GM23338 (cell line): Measurements from ENCODE around the gene CAMTA1. TPM values are rescaled to one million over a fixed set of nuclear protein-coding genes. Genes with fewer than 3 reads are reported as not detected.

Experiments
- ATAC-seq: fragments of 200-7000 bp; cut with Tn5 transposase; 3 replicates; pipeline ENCODE4 v1.9.1; 2020
- DNase-seq: peaks from one replicate; pipeline ENCODE4 v3.0.0-alpha.2; 2015; ENCODE audit warnings: low spot score
- H2AFZ ChIP-seq: fragments of 200-600 bp; sonication (generic); 2 replicates; pipeline ENCODE4 v1.8.0; 2016; ENCODE audit warnings: antibody characterized with exemption, mild to moderate bottlenecking, moderate library complexity
- H3F3A ChIP-seq: fragments of 200-600 bp; sonication (generic); replicated peaks from 2 replicates; pipeline ENCODE4 v1.8.0; 2017; ENCODE audit warnings: antibody characterized with exemption, mixed run types, low read depth
- H3K27ac ChIP-seq: fragments of 200-600 bp; sonication (generic); 2 replicates; pipeline ENCODE4 v1.6.1; 2016; ENCODE audit warnings: low read depth
- H3K27me3 ChIP-seq: fragments of 200-600 bp; sonication (generic); 2 replicates; pipeline ENCODE4 v1.8.0; 2016; ENCODE audit warnings: mild to moderate bottlenecking, mixed run types, moderate library complexity; ENCODE audit not compliant: insufficient read depth
- H3K36me3 ChIP-seq: fragments of 200-600 bp; sonication (generic); 2 replicates; pipeline ENCODE4 v1.8.0; 2016; ENCODE audit warnings: mild to moderate bottlenecking; ENCODE audit not compliant: insufficient read depth
- H3K4me1 ChIP-seq: fragments of 200-600 bp; sonication (generic); 2 replicates; pipeline ENCODE4 v1.8.0; 2016; ENCODE audit warnings: mild to moderate bottlenecking, moderate library complexity; ENCODE audit not compliant: insufficient read depth
- H3K4me2 ChIP-seq: fragments of 200-600 bp; sonication (generic); 2 replicates; pipeline ENCODE4 v1.7.1; 2017; ENCODE audit warnings: mixed run types
- H3K4me3 ChIP-seq: fragments of 200-600 bp; sonication (generic); 2 replicates; pipeline ENCODE4 v1.6.1; 2016; ENCODE audit warnings: mixed run types
- H3K79me2 ChIP-seq: fragments of 200-600 bp; sonication (generic); replicated peaks from 2 replicates; pipeline ENCODE4 v1.8.0; 2017; ENCODE audit warnings: mild to moderate bottlenecking; ENCODE audit not compliant: insufficient read depth
- H3K9me2 ChIP-seq: fragments of 200-600 bp; sonication (generic); 2 replicates; pipeline ENCODE4 v1.8.0; 2017; ENCODE audit not compliant: insufficient read depth
- H4K20me1 ChIP-seq: fragments of 200-600 bp; sonication (generic); replicated peaks from 2 replicates; pipeline ENCODE4 v1.8.0; 2017; ENCODE audit warnings: mild to moderate bottlenecking; ENCODE audit not compliant: insufficient read depth
- H3K27ac Mint-ChIP-seq: 2 replicates; pipeline ENCODE4 v1.8.0; 2020; ENCODE audit warnings: inconsistent platforms, mild to moderate bottlenecking, moderate library complexity, mixed read lengths
- H3K27me3 Mint-ChIP-seq: 3 replicates; pipeline ENCODE4 v1.8.0; 2022; ENCODE audit warnings: low read depth, mild to moderate bottlenecking, moderate library complexity, mixed read lengths, inconsistent platforms; ENCODE audit not compliant: insufficient read depth, poor library complexity
- H3K36me3 Mint-ChIP-seq: 3 replicates; pipeline ENCODE4 v1.8.0; 2021; ENCODE audit warnings: low read depth, mild to moderate bottlenecking, inconsistent platforms, moderate library complexity, mixed read lengths
- H3K4me1 Mint-ChIP-seq: 3 replicates; pipeline ENCODE4 v1.8.0; 2020; ENCODE audit warnings: mild to moderate bottlenecking, inconsistent platforms, mixed read lengths
- H3K4me3 Mint-ChIP-seq: 3 replicates; pipeline ENCODE4 v1.8.0; 2021; ENCODE audit warnings: moderate library complexity, mild to moderate bottlenecking, inconsistent platforms, mixed read lengths
- H3K9me3 Mint-ChIP-seq: 3 replicates; pipeline ENCODE4 v1.8.0; 2020; ENCODE audit warnings: moderate library complexity, mild to moderate bottlenecking, inconsistent platforms, mixed read lengths
- CREB1 ChIP-seq: fragments of 250-450 bp; sonication (Bioruptor Pico); IDR thresholded peaks from 2 replicates; pipeline ENCODE4 v1.5.0; 2020; ENCODE audit warnings: low read depth, mild to moderate bottlenecking, moderate library complexity
- CTCF ChIP-seq, 2 experiments: fragments of 200-600 bp in 1 of 2; sonication (generic) in 1 of 2; conservative IDR thresholded peaks; 2 replicates each; pipeline versions ENCODE4 v1.5.1 to v1.6.1; 2016 to 2017; ENCODE audit warnings: antibody characterized with exemption in 2 of 2, low read depth in 2 of 2, mild to moderate bottlenecking in 2 of 2, moderate library complexity in 1 of 2
- ETS1 ChIP-seq: IDR thresholded peaks from 2 replicates; pipeline ENCODE4 v1.6.1; 2016; ENCODE audit warnings: antibody characterized with exemption
- EZH2 ChIP-seq: fragments of 200-600 bp; sonication (generic); IDR thresholded peaks from one replicate; pipeline ENCODE4 v1.8.0; 2017; ENCODE audit warnings: antibody characterized with exemption, mild to moderate bottlenecking, low read depth; ENCODE audit not compliant: unreplicated experiment
- EZH2phosphoT487 ChIP-seq: fragments of 200-600 bp; sonication (generic); IDR thresholded peaks from one replicate; pipeline ENCODE4 v1.8.1; 2018; ENCODE audit warnings: antibody characterized with exemption; ENCODE audit not compliant: unreplicated experiment
- JUNB ChIP-seq: IDR thresholded peaks from one replicate; pipeline ENCODE4 v1.6.1; 2016; ENCODE audit warnings: antibody characterized with exemption; ENCODE audit not compliant: unreplicated experiment
- POLR2AphosphoS5 ChIP-seq: IDR thresholded peaks from 2 replicates; pipeline ENCODE4 v1.6.1; 2016; ENCODE audit warnings: antibody characterized with exemption, low read depth
- REST ChIP-seq: IDR thresholded peaks from one replicate; pipeline ENCODE4 v1.6.1; 2018; ENCODE audit warnings: antibody characterized with exemption; ENCODE audit not compliant: unreplicated experiment
- ZNF114 ChIP-seq: fragments of 250-450 bp; sonication (Bioruptor Pico); IDR thresholded peaks from 2 replicates; pipeline ENCODE4 v1.5.0; 2020; ENCODE audit warnings: mild to moderate bottlenecking, moderate library complexity
- ZNF331 ChIP-seq: fragments of 250-450 bp; sonication (Bioruptor Pico); IDR thresholded peaks from 2 replicates; pipeline ENCODE4 v1.5.0; 2020; ENCODE audit warnings: low read depth, mild to moderate bottlenecking, moderate library complexity
- ZNF462 ChIP-seq: fragments of 250-450 bp; sonication (Bioruptor Pico); IDR thresholded peaks from 2 replicates; pipeline ENCODE4 v1.5.0; 2020; ENCODE audit warnings: mild to moderate bottlenecking, moderate library complexity
- polyA plus RNA-seq: library from polyadenylated mRNA; unstranded; fragments of >200 nt; fragmentation: Nextera tagmentation; extraction: Ambion mirVana; gene quantifications from 2 replicates; pipeline ENCODE4 v1.2.1, GENCODE V29; 2016
- total RNA-seq: library from RNA; depleted of rRNA; stranded (reverse); fragments of >200 nt; shearing (Covaris generic); gene quantifications from 2 replicates; pipeline ENCODE4 v1.2.3, GENCODE V29; 2014

The CAMTA1 gene
- total and polyA plus RNA-seq, 2 experiments from 2014 or later: 115 to 519 TPM

GRCh38 chr1:7274256-7274655, 489.0 kb downstream of the CAMTA1 start (continued):
- TF ChIP-seq ZNF462: no peak
- TF ChIP-seq CREB1 (CRISPR knock-in tag): no peak
- TF ChIP-seq JUNB: no peak
- no peak for TF ChIP-seq ZNF114
- TF ChIP-seq POLR2AphosphoS5: no peak
- TF ChIP-seq EZH2phosphoT487: no peak
- no peak for TF ChIP-seq ZNF331

- Histone ChIP-seq H3K4me1 (peaks cover 14% of the 10 kb centered on the region), H3K27ac (no peak overlapping the region), H3K4me3 (no peak overlapping the region), H3F3A (no peaks in the 10 kb centered on the region), H4K20me1 (no peaks in the 10 kb centered on the region), H3K79me2 (no peaks in the 10 kb centered on the region), H2AFZ (no peak overlapping the region), H3K9me2 (no peaks in the 10 kb centered on the region; the same call in 1 of the 2 replicates), H3K4me2 (no peak overlapping the region), H3K36me3 (no peaks in the 10 kb centered on the region), H3K27me3 (no peaks in the 10 kb centered on the region)
- TF ChIP-seq ETS1 (no peak), POLR2AphosphoS5 (no peak), EZH2 (no peak), CREB1 (CRISPR knock-in tag) (no peak), EZH2phosphoT487 (no peak), ZNF331 (no peak), REST (no peak), CTCF (conservative IDR thresholded peaks at IDR 0.05; ENCODE audit: low read depth in 2 of 2) (no peak), JUNB (no peak)
- Mint-ChIP-seq H3K9me3 (no peaks in the 10 kb centered on the region; the same call in 1 of the 3 replicates), H3K4me3 (no peak overlapping the region), H3K4me1 (peaks cover 37% of the 10 kb centered on the region), H3K36me3 (no peaks in the 10 kb centered on the region), H3K27ac (no peak overlapping the region), H3K27me3 (peaks cover 4% of the 10 kb centered on the region)
- no peak for DNase-seq
- no peak for ATAC-seq
Measured at GRCh38 chr1:7278045-7278444, 492.8 kb downstream of the CAMTA1 start.
